Keratinocyte (primary cell): ENCODE results near the gene GUK1. TPM values are rescaled to one million over a fixed set of nuclear protein-coding genes. Genes with fewer than 3 reads are reported as not detected.

Experiments
- DNase-seq: peaks from one replicate; pipeline ENCODE4 v3.0.0-alpha.2; 2011; ENCODE audit warnings: low read depth, missing footprints, low spot score
- FAIRE-seq: peaks from 2 replicates; lab custom pipeline; 2011; peaks lifted over from hg19 to GRCh38; lab: Jason Lieb, UNC
- H2AFZ ChIP-seq: 2 replicates; pipeline ENCODE4 v1.6.0; 2012; ENCODE audit warnings: low read length, control low read depth, inconsistent platforms; ENCODE audit not compliant: control insufficient read depth
- H3K27ac ChIP-seq: 2 replicates; pipeline ENCODE4 v1.5.1; 2011; ENCODE audit warnings: low read length; ENCODE audit not compliant: control insufficient read depth, insufficient read depth
- H3K27me3 ChIP-seq: 3 replicates; pipeline ENCODE4 v1.6.0; 2011; ENCODE audit warnings: low read length; ENCODE audit not compliant: control insufficient read depth, insufficient read depth; ENCODE audit errors: extremely low read depth
- H3K36me3 ChIP-seq, 2 experiments: 2 replicates in 1 of 2; 3 replicates in 1 of 2; pipeline ENCODE4 v1.5.1; 2011; ENCODE audit warnings: low read length in 2 of 2, mild to moderate bottlenecking in 1 of 2; ENCODE audit not compliant: control insufficient read depth in 2 of 2, insufficient read depth in 2 of 2; ENCODE audit errors: extremely low read depth in 1 of 2
- H3K4me1 ChIP-seq: 3 replicates; pipeline ENCODE4 v1.5.1; 2011; ENCODE audit warnings: low read length; ENCODE audit not compliant: control insufficient read depth, insufficient read depth; ENCODE audit errors: extremely low read depth
- H3K4me2 ChIP-seq: 3 replicates; pipeline ENCODE4 v1.6.0; 2011; ENCODE audit warnings: low read depth, low read length; ENCODE audit not compliant: control insufficient read depth, insufficient read depth; ENCODE audit errors: extremely low read depth
- H3K4me3 ChIP-seq, 3 experiments: fragments of 200-600 bp in 1 of 3; sonication (generic) in 1 of 3; 2 replicates in 2 of 3; 3 replicates in 1 of 3; pipeline ENCODE4 v1.5.1; 2011 to 2016; ENCODE audit warnings: low read length in 3 of 3, mild to moderate bottlenecking in 3 of 3, control low read depth in 2 of 3, inconsistent platforms in 1 of 3, low read depth in 1 of 3, mixed read lengths in 1 of 3, mixed run types in 1 of 3, moderate library complexity in 1 of 3; ENCODE audit not compliant: control insufficient read depth in 2 of 3, insufficient read depth in 2 of 3; ENCODE audit errors: extremely low read depth in 1 of 3
- H3K79me2 ChIP-seq: 2 replicates; pipeline ENCODE4 v1.6.0; 2012; ENCODE audit warnings: low read length; ENCODE audit not compliant: control insufficient read depth, insufficient read depth
- H3K9ac ChIP-seq: 3 replicates; pipeline ENCODE4 v1.6.0; 2011; ENCODE audit warnings: low read length; ENCODE audit not compliant: control insufficient read depth, insufficient read depth; ENCODE audit errors: extremely low read depth
- H3K9me1 ChIP-seq: 3 replicates; pipeline ENCODE4 v1.6.0; 2011; ENCODE audit warnings: low read length; ENCODE audit not compliant: control insufficient read depth, insufficient read depth; ENCODE audit errors: extremely low read depth
- H3K9me3 ChIP-seq: 2 replicates; pipeline ENCODE4 v1.5.1; 2012; ENCODE audit warnings: low read depth, low read length; ENCODE audit not compliant: control insufficient read depth
- H4K20me1 ChIP-seq: 3 replicates; pipeline ENCODE4 v1.6.0; 2011; ENCODE audit warnings: low read length; ENCODE audit not compliant: control insufficient read depth, insufficient read depth; ENCODE audit errors: extremely low read depth
- CTCF ChIP-seq, 3 experiments: IDR thresholded peaks in 1 of 3; conservative IDR thresholded peaks in 1 of 3; optimal IDR thresholded peaks in 1 of 3; 2 replicates in 2 of 3; 3 replicates in 1 of 3; pipeline versions ENCODE3 to v1.5.1; 2011; ENCODE audit warnings: low read length in 3 of 3, mild to moderate bottlenecking in 3 of 3, moderate library complexity in 2 of 3, control low read depth in 1 of 3, inconsistent platforms in 1 of 3; ENCODE audit not compliant: insufficient read depth in 2 of 3; ENCODE audit errors: extremely low read depth in 1 of 3
- EZH2 ChIP-seq: IDR thresholded peaks from one replicate; pipeline ENCODE4 v1.6.1; 2012; ENCODE audit warnings: inconsistent platforms, mild to moderate bottlenecking, low read length, moderate library complexity
- dilution Hi-C: fragments of 300-500 bp; cut with MboI; formaldehyde crosslinking; loops from one replicate; pipeline ENCODE4 v1.7.0; 2020; ENCODE audit warnings: low sequenced_read_pairs; ENCODE audit not compliant: extremely low pct_ligation_motif_present
- polyA plus RNA-seq, 5 experiments: library from polyadenylated mRNA; depleted of rRNA in 3 of 5; stranded (reverse) in 3 of 5; stranded (forward) in 1 of 5; unstranded in 1 of 5; fragments of >200 nt; gene quantifications; 1 replicate in 1 of 5; 2 replicates in 3 of 5; 3 replicates in 1 of 5; pipeline versions ENCODE4 v1.2.1 to v1.2.3, GENCODE V29; 2011 to 2012; ENCODE audit warnings: missing spikeins in 2 of 5, low read depth in 1 of 5, low replicate concordance in 1 of 5

The GUK1 gene
- polyA plus RNA-seq, 1 donor (not counting 4 experiments of a cell fraction or from before 2014, with no cell fraction given): 450 TPM

DNA sequence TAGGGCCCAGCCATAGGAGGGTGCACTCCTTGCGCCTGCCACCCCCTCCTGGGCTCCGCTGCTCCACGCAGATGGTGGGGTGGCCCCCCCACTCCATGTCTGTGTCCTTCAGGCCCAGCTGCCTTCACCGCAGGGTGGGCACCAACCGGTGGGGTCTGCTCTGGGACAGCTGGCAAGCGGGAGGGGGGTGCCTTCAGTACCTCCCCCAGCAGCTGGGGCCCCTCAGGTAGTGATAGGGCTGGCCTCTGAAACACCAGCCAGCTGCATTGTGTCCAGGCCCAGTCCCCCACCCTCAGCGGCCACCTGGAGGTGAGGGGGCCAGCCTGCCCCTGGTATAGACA, 10.0 kb downstream of the GUK1 start:
- peaks cover 30% of the 10 kb centered on the region for H3K79me2 ChIP-seq
- H3K4me1 ChIP-seq: peaks cover 49% of the 10 kb centered on the region
- FAIRE-seq (no peak), DNase-seq (no peak)
- dilution Hi-C loops: no loop called here
- peak overlapping the region; percentile 13 for H3K27ac ChIP-seq
- peaks cover 7% of the 10 kb centered on the region for H4K20me1 ChIP-seq
- H3K36me3 ChIP-seq: peaks cover 23 to 38% of the 10 kb centered on the region in 2 experiments
- H3K9me3 ChIP-seq: no peaks in the 10 kb centered on the region
- H3K4me3 ChIP-seq: peak overlapping the region in 1 of 3 experiments; percentile 38
- TF ChIP-seq EZH2: no peak
- TF ChIP-seq CTCF (optimal IDR thresholded peaks at IDR 0.05 in 1 of 3, IDR thresholded peaks at IDR 0.05 in 1 of 3, conservative IDR thresholded peaks at IDR 0.05 in 1 of 3; ENCODE audit: extremely low read depth in 1 of 3, insufficient read depth in 2 of 3, low read length in 3 of 3): no peak
- H3K9ac ChIP-seq: peak overlapping the region; percentile 33
- H3K4me2 ChIP-seq: peak overlapping the region; percentile 56
- H2AFZ ChIP-seq: no peak overlapping the region
- no peaks in the 10 kb centered on the region for H3K9me1 ChIP-seq
- no peaks in the 10 kb centered on the region for H3K27me3 ChIP-seq

DNA sequence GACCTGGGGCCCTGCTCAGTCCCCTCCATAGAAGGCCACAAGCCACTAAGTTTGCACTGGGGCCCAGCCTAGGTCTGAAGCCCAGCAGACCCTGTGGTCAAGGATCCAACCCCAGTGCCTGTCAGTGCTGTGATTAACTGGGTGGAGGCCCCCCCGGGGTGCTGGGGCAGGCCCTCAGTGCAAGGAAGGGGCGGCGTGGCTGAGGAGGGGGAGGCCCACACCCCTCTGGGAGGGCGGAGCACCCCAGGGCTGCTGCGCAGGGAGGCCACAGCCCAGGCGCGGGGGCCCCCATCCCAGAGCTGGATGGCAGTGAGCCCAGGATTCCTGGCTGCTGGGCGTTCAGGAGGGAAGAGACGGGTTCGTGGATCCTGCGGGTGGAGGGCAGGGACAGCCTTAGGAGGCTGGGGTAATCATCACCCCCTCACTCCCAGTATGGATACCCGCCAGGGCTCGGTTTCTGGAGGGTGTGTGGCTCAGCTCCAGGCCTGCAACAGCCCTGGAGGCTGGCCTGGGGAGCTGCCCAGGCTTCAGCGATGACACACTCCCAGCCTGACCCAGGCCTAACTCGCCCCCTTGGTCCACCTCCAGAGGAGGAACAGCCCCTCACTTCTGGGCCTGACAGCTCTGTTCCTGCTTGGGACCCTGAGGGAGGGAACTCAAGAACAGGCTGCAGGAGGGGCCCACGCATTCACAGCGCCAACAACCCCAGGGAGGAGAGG, 10.5 kb downstream of the GUK1 start:
- no peaks in the 10 kb centered on the region for H3K9me1 ChIP-seq
- H2AFZ ChIP-seq: no peak overlapping the region
- peaks cover 18 to 32% of the 10 kb centered on the region in 2 experiments for H3K36me3 ChIP-seq
- peaks cover 25% of the 10 kb centered on the region for H3K79me2 ChIP-seq
- H3K9ac ChIP-seq: peak overlapping the region; percentile 33
- peaks cover 3% of the 10 kb centered on the region for H4K20me1 ChIP-seq
- no peak for FAIRE-seq
- H3K27me3 ChIP-seq: no peaks in the 10 kb centered on the region
- no peaks in the 10 kb centered on the region for H3K9me3 ChIP-seq
- H3K4me2 ChIP-seq: peak overlapping the region; percentile 56
- TF ChIP-seq CTCF (optimal IDR thresholded peaks at IDR 0.05 in 1 of 3, IDR thresholded peaks at IDR 0.05 in 1 of 3, conservative IDR thresholded peaks at IDR 0.05 in 1 of 3; ENCODE audit: extremely low read depth in 1 of 3, insufficient read depth in 2 of 3, low read length in 3 of 3): no peak
- no peak for TF ChIP-seq EZH2
- no peak for DNase-seq
- dilution Hi-C loops: no loop called here
- peak overlapping the region in 1 of 3 experiments; percentile 38 for H3K4me3 ChIP-seq
- H3K27ac ChIP-seq: peak overlapping the region; percentile 26
- H3K4me1 ChIP-seq: peaks cover 53% of the 10 kb centered on the region
